Kidney (tissue), 14 donors: Measurements from ENCODE around the gene PIP4K2A. TPM values are rescaled to one million over a fixed set of nuclear protein-coding genes. Genes with fewer than 3 reads are reported as not detected.

ENCODE experiments used
- DNase-seq, 5 donors: peaks; one replicate each; pipeline ENCODE4 v3.0.0-alpha.2; 2013 to 2020
- FAIRE-seq: peaks from 2 replicates; lab custom pipeline; 2012; peaks lifted over from hg19 to GRCh38; lab: Jason Lieb, UNC
- H3K27ac ChIP-seq, 2 donors: one replicate each; pipeline ENCODE4 v1.7.0; 2013; ENCODE audit warnings: low read depth in 2 of 2, low read length in 2 of 2, inconsistent platforms in 1 of 2
- H3K27me3 ChIP-seq: one replicate; pipeline ENCODE4 v1.7.1; 2013; ENCODE audit warnings: low read length, inconsistent platforms; ENCODE audit not compliant: control insufficient read depth, insufficient read depth
- H3K36me3 ChIP-seq, 3 donors: one replicate each; pipeline versions ENCODE4 v1.7.0 to v1.7.1; 2013; ENCODE audit warnings: low read length in 3 of 3, control low read depth in 1 of 3, inconsistent platforms in 1 of 3; ENCODE audit not compliant: insufficient read depth in 3 of 3, control insufficient read depth in 2 of 3
- H3K4me1 ChIP-seq, 3 donors: one replicate each; pipeline versions ENCODE4 v1.7.0 to v1.7.1; 2013; ENCODE audit warnings: low read length in 3 of 3, inconsistent platforms in 1 of 3, low read depth in 1 of 3; ENCODE audit not compliant: control insufficient read depth in 2 of 3, insufficient read depth in 2 of 3
- H3K4me3 ChIP-seq, 3 donors: one replicate each; pipeline versions ENCODE4 v1.7.0 to v1.8.1; 2013; ENCODE audit warnings: low read length in 3 of 3, control low read depth in 1 of 3, inconsistent platforms in 1 of 3
- H3K9ac ChIP-seq, 3 donors: one replicate each; pipeline versions ENCODE4 v1.7.0 to v1.7.1; 2013; ENCODE audit warnings: low read length in 3 of 3, control low read depth in 1 of 3, inconsistent platforms in 1 of 3
- H3K9me3 ChIP-seq, 3 donors: one replicate each; pipeline versions ENCODE4 v1.7.0 to v1.7.1; 2013; ENCODE audit warnings: low read length in 3 of 3, control low read depth in 1 of 3, inconsistent platforms in 1 of 3; ENCODE audit not compliant: control insufficient read depth in 2 of 3, insufficient read depth in 1 of 3
- intact Hi-C: fragments of 100-400 bp; cut with DNase I; formaldehyde crosslinking; loops from one replicate; pipeline ENCODE4 v1.11.1; 2022
- polyA plus RNA-seq: library from polyadenylated mRNA; stranded (reverse); fragments of 350-450 nt; fragmentation: Illumina TruSeq; extraction: RNeasy Lipid Tissue Mini Kit (QIAGEN cat#74804); gene quantifications from one replicate; pipeline ENCODE4 v1.2.3, GENCODE V29; 2014; ENCODE audit warnings: low read depth, low replicate concordance; ENCODE audit not compliant: insufficient read depth
- total RNA-seq: library from RNA; stranded (reverse); fragmentation: NEBNext Ultra II Directional; extraction: Animal tissue kit (Norgen Biotek cat#: 25700); gene quantifications from one replicate; pipeline ENCODE4 v1.2.1, GENCODE V29; 2021
- TF ChIP-seq, protein P1 (sequence below): IDR thresholded peaks from 3 replicates; pipeline ENCODE4 v1.5.1; 2012; ENCODE audit warnings: mild to moderate bottlenecking, moderate library complexity, borderline replicate concordance; ENCODE audit not compliant: insufficient read depth; ENCODE audit errors: extremely low read depth
- donor health status: control.
- donor health status: control.
- donor health status: control.
- donor health status: control.
- donor health status: control.
- donor health status: DM: yes; HTN: yes; CAD: no.
- donor health status: Normal renal cell carcinoma (clear cell type).

PIP4K2A gene
- total and polyA plus RNA-seq, 2 donors from 2014 or later: 12.2 to 54.6 TPM

DNA sequence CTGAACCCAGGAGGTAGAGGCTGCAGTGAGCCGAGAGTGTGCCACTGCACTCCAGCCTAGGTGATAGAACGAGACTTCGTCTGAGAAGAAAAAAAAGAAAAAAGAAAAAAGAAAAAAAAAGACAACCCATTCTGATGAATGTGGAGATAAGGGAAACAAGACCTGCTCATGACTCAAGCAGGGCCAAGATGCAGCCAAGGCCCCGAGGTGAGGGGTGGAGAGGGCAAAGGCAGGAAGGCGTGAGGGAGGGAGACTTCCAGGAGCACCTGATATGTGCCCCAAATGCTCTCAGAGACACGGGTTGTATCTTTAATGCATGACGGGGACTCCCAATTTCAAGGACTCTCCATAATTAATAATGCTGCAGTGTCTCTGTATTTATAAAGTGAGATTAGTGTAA is 134.6 kb downstream of the PIP4K2A start:
- H3K36me3 ChIP-seq: peaks cover 0 to 8% (median 0%) of the 10 kb centered on the region in 3 donors
- no peak for DNase-seq
- no peak overlapping the region for H3K27ac ChIP-seq
- H3K4me3 ChIP-seq: no peak overlapping the region
- no peak for FAIRE-seq
- H3K9me3 ChIP-seq: no peaks in the 10 kb centered on the region
- TF ChIP-seq, protein P1, sequence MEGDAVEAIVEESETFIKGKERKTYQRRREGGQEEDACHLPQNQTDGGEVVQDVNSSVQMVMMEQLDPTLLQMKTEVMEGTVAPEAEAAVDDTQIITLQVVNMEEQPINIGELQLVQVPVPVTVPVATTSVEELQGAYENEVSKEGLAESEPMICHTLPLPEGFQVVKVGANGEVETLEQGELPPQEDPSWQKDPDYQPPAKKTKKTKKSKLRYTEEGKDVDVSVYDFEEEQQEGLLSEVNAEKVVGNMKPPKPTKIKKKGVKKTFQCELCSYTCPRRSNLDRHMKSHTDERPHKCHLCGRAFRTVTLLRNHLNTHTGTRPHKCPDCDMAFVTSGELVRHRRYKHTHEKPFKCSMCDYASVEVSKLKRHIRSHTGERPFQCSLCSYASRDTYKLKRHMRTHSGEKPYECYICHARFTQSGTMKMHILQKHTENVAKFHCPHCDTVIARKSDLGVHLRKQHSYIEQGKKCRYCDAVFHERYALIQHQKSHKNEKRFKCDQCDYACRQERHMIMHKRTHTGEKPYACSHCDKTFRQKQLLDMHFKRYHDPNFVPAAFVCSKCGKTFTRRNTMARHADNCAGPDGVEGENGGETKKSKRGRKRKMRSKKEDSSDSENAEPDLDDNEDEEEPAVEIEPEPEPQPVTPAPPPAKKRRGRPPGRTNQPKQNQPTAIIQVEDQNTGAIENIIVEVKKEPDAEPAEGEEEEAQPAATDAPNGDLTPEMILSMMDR: no peak
- no peaks in the 10 kb centered on the region for H3K4me1 ChIP-seq
- H3K27me3 ChIP-seq: no peaks in the 10 kb centered on the region
- H3K9ac ChIP-seq: no peak overlapping the region
- intact Hi-C loops: loop anchor here (10.0 kb wide), 1 partner anchor 405 kb away; no protein-coding TSS in a partner anchor

DNA sequence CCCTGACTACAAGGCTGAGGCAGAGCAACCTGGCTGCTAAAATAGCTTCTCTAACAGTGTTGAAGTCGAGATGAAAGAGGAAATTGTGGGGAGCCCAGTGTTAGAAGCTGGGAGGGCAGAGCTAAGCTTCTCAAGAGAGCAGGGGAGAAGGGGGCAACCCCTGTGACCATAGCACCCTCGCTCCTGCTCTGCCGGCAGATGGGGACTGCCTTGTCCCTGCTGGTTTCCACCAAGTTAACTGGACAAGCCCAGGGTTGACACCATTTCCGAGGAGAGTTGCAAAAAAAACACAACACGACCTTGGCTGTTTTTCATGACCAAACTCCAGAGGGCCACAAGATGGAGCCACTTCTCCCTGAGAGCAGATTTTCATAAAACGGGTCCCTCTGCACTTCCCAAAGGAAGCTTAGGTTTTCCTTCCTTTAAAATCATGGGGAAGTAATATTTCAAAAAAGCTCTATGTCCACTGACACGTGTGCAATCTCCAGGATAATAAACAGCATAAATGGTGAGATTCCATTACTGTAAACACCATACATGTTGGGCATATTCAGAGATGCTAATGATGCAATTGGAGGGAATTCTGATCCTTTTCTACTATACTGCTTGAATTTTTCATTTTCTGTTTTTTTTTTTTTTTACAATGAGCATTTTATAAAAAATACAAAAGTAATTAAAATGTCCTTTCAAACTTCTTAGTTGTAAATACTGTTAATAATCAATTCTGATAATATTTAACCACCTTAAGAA is 140.4 kb downstream of the PIP4K2A start:
- peak in 1 of 5 donors; percentile 34 for DNase-seq
- intact Hi-C loops: loop anchor here (10.0 kb wide), 1 partner anchor 411 kb away; no protein-coding TSS in a partner anchor
- FAIRE-seq: no peak

DNA sequence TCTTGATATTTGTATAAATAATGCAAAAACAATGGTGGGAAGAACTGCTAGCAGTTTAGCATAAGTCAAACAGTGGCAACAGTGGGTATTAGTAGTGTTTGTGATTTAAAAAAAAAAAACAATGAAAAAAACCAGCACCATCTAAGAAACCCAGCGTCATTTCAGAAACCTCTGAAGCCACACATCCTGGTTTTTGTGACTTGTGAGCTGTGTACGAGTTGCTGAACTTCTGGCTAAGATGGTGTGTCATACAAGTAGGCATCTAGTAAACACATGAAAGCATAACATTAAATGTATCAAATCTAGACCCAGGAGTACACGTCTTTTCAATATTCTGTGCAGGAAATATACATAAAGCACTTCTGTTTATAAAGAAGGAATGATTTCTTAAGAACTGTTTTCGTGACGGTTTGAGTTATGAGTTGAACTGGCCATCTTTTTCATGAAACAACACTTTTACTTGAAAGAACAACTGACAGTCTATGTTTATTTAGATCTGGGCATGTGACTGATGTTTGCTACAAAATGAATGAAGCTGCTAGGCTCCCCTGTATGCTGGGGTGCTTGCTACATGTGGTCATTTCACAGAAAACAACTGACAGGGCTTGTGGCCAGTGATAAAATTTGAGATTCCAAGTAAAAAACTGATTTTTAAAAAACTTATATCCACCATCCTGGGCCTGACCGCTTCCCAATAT is 143.5 kb downstream of the PIP4K2A start:
- FAIRE-seq: no peak
- DNase-seq: no peak
- Histone ChIP-seq H3K36me3 (peaks cover 0 to 8% (median 0%) of the 10 kb centered on the region in 3 donors), H3K27ac (no peak overlapping the region), H3K4me1 (peaks cover 0 to 2% (median 0%) of the 10 kb centered on the region in 3 donors), H3K9me3 (no peaks in the 10 kb centered on the region), H3K9ac (no peak overlapping the region), H3K27me3 (no peaks in the 10 kb centered on the region), H3K4me3 (no peak overlapping the region)
- TF ChIP-seq, protein P1: no peak
- intact Hi-C loops: loop anchor here (10.0 kb wide), 1 partner anchor 414 kb away; no protein-coding TSS in a partner anchor

More for the DNA sequence above, 140.4 kb downstream of the PIP4K2A start:
- Histone ChIP-seq H3K9me3 (no peaks in the 10 kb centered on the region), H3K36me3 (peaks cover 0 to 8% (median 0%) of the 10 kb centered on the region in 3 donors), H3K27ac (no peak overlapping the region), H3K4me3 (no peak overlapping the region), H3K9ac (no peak overlapping the region), H3K27me3 (no peaks in the 10 kb centered on the region), H3K4me1 (peaks cover 0 to 2% (median 0%) of the 10 kb centered on the region in 3 donors)
- TF ChIP-seq, protein P1: peak; percentile 15
